Measurements from ENCODE around the gene SERINC2. TPM values are rescaled to one million over a fixed set of nuclear protein-coding genes. Genes with fewer than 3 reads are reported as not detected.

Gene SERINC2
- total and polyA plus RNA-seq, 4 donors = 4.9 to 66.4 (median 38.7) TPM

- Histone ChIP-seq H3K27ac (ENCODE audit: low read depth in 1 of 2, low read length in 2 of 2) (no peak overlapping the region), H3K4me3 (ENCODE audit: low read depth in 1 of 3, low read length in 3 of 3) (no peak overlapping the region), H3K4me1 (ENCODE audit: control insufficient read depth in 4 of 4, insufficient read depth in 4 of 4, low read length in 3 of 4) (peaks cover 3 to 15% (median 10%) of the 10 kb centered on the region in 4 donors), H3K9ac (ENCODE audit: low read depth in 1 of 2, low read length in 2 of 2) (no peak overlapping the region), H3K9me3 (ENCODE audit: control insufficient read depth in 4 of 4, low read length in 3 of 4) (no peaks in the 10 kb centered on the region), H3K36me3 (ENCODE audit: control insufficient read depth in 4 of 4, insufficient read depth in 3 of 4, low read depth in 1 of 4, low read length in 3 of 4) (peaks cover 0 to 8% (median 0%) of the 10 kb centered on the region in 4 donors), H3K27me3 (ENCODE audit: control insufficient read depth in 4 of 4, insufficient read depth in 4 of 4, low read length in 3 of 4) (no peaks in the 10 kb centered on the region)
- WGBS = 83% methylated on average over 2 of the region's 2 CpGs
- TF ChIP-seq FOXA2 (IDR thresholded peaks at IDR 0.05) = no peak
- TF ChIP-seq YY1 (IDR thresholded peaks at IDR 0.05) = no peak
- no peak for TF ChIP-seq RXRA (IDR thresholded peaks at IDR 0.05)
- no peak for TF ChIP-seq ZBTB33 (IDR thresholded peaks at IDR 0.05)
- TF ChIP-seq GABPA (IDR thresholded peaks at IDR 0.05 in 1 of 2, conservative IDR thresholded peaks at IDR 0.05 in 1 of 2) = no peak
- TF ChIP-seq REST (IDR thresholded peaks at IDR 0.05) = no peak
- TF ChIP-seq TAF1 (conservative IDR thresholded peaks at IDR 0.05) = no peak
- TF ChIP-seq ATF3 (IDR thresholded peaks at IDR 0.05) = no peak
- TF ChIP-seq MAX (IDR thresholded peaks at IDR 0.05) = no peak
- no peak for TF ChIP-seq EGR1 (IDR thresholded peaks at IDR 0.05; ENCODE audit: low read depth in 2 of 2)
- TF ChIP-seq HNF4A (conservative IDR thresholded peaks at IDR 0.05) = no peak
- TF ChIP-seq JUND (IDR thresholded peaks at IDR 0.05) = no peak
- TF ChIP-seq FOXA1 (IDR thresholded peaks at IDR 0.05) = no peak
- no peak for DNase-seq (ENCODE audit: low spot score)
These were observed 46.2 kb upstream of the SERINC2 start for GRCh38 chr1:31366796-31367195.

GRCh38 chr1:31368611-31369107 lies 44.4 kb upstream of the SERINC2 start:
- 31% methylated on average over 3 of the region's 3 CpGs for WGBS
- peak; percentile 71 for DNase-seq (ENCODE audit: low spot score)
- Histone ChIP-seq H3K4me1 (ENCODE audit: control insufficient read depth in 4 of 4, insufficient read depth in 4 of 4, low read length in 3 of 4) (peaks cover 12 to 30% (median 26%) of the 10 kb centered on the region in 4 donors), H3K9me3 (ENCODE audit: control insufficient read depth in 4 of 4, low read length in 3 of 4) (no peaks in the 10 kb centered on the region), H3K27ac (ENCODE audit: low read depth in 1 of 2, low read length in 2 of 2) (no peak overlapping the region), H3K27me3 (ENCODE audit: control insufficient read depth in 4 of 4, insufficient read depth in 4 of 4, low read length in 3 of 4) (no peaks in the 10 kb centered on the region), H3K36me3 (ENCODE audit: control insufficient read depth in 4 of 4, insufficient read depth in 3 of 4, low read depth in 1 of 4, low read length in 3 of 4) (peaks cover 0 to 6% (median 0%) of the 10 kb centered on the region in 4 donors), H3K4me3 (ENCODE audit: low read depth in 1 of 3, low read length in 3 of 3) (no peak overlapping the region), H3K9ac (ENCODE audit: low read depth in 1 of 2, low read length in 2 of 2) (no peak overlapping the region)
- TF ChIP-seq YY1 (IDR thresholded peaks at IDR 0.05) (no peak), RXRA (IDR thresholded peaks at IDR 0.05) (peak; percentile 89), GABPA (IDR thresholded peaks at IDR 0.05 in 1 of 2, conservative IDR thresholded peaks at IDR 0.05 in 1 of 2) (no peak), SP1 (IDR thresholded peaks at IDR 0.05) (peak; percentile 72), RAD21 (IDR thresholded peaks at IDR 0.05) (no peak), FOXA2 (IDR thresholded peaks at IDR 0.05) (no peak), TAF1 (conservative IDR thresholded peaks at IDR 0.05) (no peak), JUND (IDR thresholded peaks at IDR 0.05) (peak in 1 of 2 donors; percentile 78), MAX (IDR thresholded peaks at IDR 0.05) (no peak), EGR1 (IDR thresholded peaks at IDR 0.05; ENCODE audit: low read depth in 2 of 2) (no peak), NR2F2 (IDR thresholded peaks at IDR 0.05) (peak; percentile 78), FOXA1 (IDR thresholded peaks at IDR 0.05) (no peak)

Data from liver (tissue), 9 donors.